HG02840 (cell line): ENCODE data around the gene BCAS2.
A peak's percentile ranks its signal among the peaks of the same experiment; 100 is the strongest.
"Not testable (repeated sequence)": the region's sequence is repeated elsewhere in the genome, so short reads cannot be mapped to it uniquely, and the experiment has no call there.

ENCODE experiments used
- ATAC-seq: cut with Tn5 transposase; IDR thresholded peaks from one replicate; pipeline ENCODE4 v1.9.1; 2021; ENCODE audit warnings: mild to moderate bottlenecking, moderate library complexity, moderate number of reproducible peaks; ENCODE audit not compliant: unreplicated experiment, low FRiP score

BCAS2 gene

DNA sequence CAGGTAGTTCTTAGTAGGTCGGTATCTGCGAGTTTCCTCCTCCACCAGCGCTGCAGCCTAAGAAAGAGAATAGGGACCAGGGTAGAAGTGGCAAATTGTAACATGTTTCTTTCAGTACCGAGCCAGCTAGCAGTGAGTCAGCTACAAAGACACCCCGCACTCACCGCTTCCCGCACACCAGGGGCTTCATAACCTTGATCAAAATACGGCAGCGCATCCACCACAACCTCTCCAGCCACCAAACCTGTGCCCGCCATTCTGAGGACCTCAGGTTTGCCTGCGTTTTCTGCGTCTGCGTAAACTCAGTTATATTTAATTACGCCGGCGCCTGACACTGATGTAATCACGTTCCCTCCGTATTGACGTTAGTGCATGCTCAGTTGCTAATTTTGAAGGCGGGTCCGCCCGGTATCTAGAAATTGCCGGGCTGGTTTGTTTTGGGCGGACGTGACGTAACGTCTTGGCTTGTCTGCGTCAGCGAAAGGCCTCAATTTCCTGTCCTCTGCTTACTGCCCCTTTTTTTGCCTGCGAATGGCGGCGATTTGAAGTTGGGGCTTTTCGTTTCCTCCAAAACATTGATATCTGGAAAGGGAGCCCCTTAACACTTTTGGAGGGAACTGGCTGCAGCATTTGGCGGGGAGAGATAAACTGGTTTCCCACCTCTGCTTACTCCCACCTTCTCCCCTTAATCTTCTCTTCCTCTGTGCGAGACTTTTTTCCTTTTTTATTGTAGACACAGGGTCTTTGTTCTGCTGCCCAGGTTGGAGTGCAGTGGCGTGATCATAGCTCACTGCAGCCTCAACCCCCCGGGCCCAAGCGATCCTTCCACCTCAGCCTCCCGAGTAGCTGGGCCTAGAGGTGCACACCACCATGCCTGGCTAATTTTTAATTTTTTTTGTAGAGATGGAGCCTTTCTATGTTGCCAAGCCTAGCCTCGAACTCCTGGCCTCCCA lies at the start of gene BCAS2:
TSS of gene BCAS2 (minus strand) at position 281 of the 953 bp plus-strand sequence. CDS start at position 257, 24 bp downstream.
- ATAC-seq = peak; percentile 99

- ATAC-seq = no peak
Observed at GRCh38 chr1:114627107-114627506, 45.7 kb upstream of the BCAS2 start.

GRCh38 chr1:114623364-114623763 lies 41.9 kb upstream of the BCAS2 start:
- ATAC-seq = no peak

DNA sequence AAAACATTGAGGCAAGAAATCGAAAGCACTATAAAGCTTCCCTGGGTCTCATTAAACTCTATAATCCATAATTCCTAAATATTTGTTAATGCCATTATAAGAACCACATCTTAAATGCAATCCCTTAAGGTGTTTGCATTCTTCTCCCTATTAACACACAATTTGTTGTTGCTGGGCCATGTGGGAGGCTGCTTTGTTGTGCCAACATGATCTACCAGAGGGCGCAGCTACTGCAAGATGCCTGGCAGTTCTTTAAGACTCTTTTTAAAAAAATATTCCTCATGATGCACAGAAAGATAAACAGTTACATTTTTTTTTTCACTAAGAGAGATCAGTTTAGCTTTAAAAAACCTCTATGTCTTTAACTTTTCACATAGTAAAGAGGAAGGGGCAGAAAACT lies 39.0 kb upstream of the BCAS2 start:
- no peak for ATAC-seq

- no peak for ATAC-seq
Observed at GRCh38 chr1:114618606-114619005, 37.2 kb upstream of the BCAS2 start.

DNA sequence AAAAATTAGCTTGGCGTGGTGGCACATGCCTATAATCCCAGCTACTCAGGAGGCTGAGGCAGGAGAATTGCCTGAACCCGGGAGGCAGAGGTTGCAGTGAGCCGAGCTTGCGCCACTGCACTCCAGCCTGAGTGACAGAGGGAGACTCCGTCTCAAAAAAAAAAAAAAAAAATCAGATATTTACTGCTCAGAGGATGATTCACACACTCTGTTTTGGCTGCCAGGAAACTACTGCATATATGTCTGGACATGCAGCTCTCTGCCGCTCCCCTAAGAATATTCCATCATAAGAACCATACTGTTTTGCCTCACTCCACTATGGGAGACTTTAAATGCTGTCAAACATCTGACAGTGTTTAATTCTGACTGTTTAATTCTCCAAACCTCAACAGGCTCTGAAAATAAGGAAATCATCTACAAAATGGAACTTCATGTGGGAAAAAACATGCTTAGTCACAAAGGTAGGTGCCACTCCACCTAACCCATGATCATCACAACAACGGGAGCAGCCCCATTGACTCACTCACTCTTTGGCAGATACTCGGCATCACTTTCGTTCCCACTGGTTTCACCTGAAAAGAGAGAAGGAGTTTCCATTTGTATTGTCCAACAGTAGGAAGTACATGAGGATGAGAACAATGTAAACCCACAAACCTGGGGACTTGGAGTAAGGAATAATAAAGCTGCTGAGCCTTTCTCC lies 29.3 kb upstream of the BCAS2 start:
- ATAC-seq = no peak

DNA sequence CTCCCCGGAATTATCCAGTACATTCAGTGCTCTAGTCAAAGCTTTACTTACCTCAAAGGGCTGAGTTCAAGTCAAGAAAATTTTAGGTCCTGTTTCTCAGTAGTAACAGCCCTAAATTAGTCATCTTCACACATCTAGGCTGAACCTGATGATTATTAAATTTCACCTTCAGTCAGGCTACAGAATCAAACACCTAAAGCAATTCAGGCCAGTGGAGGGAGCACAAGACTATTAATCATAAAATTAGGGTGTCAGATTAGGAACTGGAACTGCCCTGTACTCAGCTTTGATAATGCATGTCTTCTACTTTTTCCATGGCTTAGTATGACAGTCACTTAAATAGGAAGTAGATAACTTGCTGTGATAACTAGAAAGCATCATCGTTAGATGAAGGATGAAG lies 28.4 kb upstream of the BCAS2 start:
- no peak for ATAC-seq

DNA sequence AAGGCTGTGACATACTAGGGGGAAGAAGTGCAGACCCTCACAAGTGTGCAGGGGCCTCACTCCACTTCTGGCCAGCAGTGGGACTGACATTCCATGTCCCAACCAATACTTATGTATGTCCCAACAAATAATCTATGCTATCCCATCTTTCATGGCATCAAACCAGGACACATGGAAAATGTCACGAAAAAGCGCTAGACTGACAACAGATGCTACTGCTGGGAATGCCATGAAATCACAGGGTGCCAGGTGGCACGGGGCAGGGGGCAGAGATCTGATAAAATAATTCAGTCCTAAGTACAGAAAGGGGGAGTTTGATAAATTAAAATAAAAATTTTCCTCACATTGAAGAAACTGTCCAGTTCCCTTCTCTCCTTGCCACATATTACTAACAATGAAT lies 27.6 kb upstream of the BCAS2 start:
- ATAC-seq = no peak

GRCh38 chr1:114607223-114607622 lies 25.8 kb upstream of the BCAS2 start:
- no peak for ATAC-seq

DNA sequence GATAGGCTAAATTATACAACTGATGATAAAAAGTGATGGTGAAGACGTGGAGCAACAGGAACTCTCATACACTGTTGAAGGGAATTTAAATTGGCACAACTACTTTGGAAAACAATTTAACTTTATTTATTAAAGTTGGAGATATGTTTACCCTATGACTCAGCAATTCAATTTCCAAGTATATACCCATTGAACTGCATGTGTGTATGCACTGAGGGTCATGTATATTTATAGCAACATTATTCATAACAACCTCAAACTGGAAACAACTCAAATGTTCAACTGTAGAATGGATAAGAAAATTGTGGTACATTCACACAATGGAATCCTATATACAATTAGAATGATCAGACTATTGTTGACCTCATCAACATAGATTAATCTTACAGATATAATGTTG lies 16.5 kb upstream of the BCAS2 start:
- no peak for ATAC-seq

DNA sequence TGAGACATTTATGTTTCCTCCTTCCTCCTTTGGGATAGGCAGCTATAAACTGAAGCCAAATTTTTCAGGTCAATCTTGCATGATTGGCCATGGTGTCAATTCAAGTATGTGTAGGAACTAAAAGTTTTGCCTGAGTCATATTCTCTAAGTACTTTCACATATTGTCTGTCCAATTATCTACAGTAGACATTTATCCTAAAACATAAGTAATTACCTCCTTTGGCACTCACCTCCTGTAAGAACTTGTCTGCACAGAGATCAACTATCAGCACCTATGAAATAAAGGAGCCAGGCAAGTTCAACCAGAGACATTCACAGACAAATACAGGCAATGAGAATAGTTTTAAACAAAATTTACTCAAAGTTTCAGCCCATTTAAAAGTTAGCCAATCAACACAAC lies 14.2 kb upstream of the BCAS2 start:
- no peak for ATAC-seq

DNA sequence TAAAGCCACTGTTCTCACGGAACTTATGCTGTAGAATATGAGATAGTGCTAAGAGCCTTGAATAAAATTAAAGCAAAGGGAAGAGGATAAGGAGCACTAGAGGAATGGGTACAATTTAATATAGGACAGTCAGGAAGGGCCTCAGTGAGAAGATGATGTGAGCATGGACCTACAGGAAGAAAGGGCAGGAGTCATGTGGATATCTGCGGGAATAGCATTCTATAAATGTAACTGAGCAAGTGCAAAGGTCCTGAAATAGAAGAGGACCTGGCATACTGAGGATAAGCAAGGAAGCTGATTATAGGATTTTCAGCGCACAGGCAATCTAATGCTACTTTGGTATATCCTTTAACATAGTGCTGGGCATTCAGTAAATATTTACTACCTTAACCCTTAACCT lies 12.6 kb upstream of the BCAS2 start:
- no peak for ATAC-seq

DNA sequence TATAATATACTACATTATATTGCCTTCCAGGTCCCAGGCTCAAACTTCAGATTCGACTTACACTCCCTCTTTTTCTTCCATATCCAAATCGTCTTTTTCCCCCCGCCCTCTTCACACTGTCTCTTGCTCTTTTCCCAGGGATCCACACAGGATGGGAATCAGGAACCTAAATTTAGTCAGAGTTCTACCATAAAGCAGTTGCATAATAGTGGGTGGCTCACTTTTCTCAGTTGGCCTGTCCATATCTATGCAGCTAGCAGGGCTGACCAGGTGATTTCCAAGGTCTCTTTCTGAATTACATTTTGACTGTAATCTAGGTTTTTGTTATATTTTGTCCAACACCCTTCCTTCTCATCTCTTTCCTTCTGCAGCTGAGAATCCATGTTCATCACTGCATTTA lies 7.7 kb upstream of the BCAS2 start:
- no peak for ATAC-seq

GRCh38 chr1:114588196-114588689 lies 6.8 kb upstream of the BCAS2 start:
- no peak for ATAC-seq

- no peak for ATAC-seq
Observed at GRCh38 chr1:114587203-114587991, 6.0 kb upstream of the BCAS2 start.

DNA sequence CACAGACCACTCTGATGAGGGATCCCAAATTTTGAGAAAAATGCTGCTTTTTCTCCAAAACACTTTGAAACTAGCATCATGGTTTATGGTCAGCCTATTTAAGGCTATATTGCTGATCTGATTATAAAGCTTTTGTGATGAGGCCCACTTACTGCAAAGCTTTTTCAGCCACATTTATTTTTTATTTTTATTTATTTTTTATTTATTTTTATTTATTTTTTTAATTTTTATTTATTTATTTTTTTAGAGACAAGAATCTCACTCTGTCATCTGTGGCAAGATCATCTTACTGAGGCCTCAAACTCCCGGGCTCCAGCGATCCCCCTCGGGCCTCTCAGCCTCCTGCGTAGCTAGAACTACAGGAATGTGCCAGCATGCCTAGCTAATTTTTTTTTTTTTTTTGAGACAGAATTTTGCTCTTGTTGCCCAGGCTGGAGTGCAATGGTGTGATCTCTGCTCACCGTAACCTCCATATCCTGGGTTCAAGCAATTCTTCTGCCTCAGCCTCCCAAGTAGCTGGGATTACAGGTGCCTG lies 5.2 kb upstream of the BCAS2 start:
- no peak for ATAC-seq

DNA sequence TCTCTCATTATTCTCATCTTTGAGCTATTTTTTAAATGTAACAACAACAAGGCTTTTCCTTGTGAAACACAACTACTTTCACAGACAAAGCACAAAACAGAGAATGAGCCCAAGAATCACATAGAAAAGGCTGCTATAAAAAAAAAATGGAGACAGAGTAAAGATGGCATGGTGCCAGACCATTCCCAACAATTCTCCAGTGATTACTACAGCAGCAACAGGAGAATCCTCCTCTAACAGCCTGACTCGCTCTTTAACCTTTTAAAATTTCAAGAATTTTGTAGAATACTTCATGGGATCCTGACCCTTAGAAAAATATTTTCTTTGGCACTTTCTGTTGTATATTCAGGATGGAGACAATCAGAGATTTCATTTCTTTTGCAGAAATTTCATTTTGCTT lies 3.8 kb upstream of the BCAS2 start:
- no peak for ATAC-seq

GRCh38 chr1:114574365-114574764 lies 7.0 kb downstream of the BCAS2 start:
- ATAC-seq = no peak

DNA sequence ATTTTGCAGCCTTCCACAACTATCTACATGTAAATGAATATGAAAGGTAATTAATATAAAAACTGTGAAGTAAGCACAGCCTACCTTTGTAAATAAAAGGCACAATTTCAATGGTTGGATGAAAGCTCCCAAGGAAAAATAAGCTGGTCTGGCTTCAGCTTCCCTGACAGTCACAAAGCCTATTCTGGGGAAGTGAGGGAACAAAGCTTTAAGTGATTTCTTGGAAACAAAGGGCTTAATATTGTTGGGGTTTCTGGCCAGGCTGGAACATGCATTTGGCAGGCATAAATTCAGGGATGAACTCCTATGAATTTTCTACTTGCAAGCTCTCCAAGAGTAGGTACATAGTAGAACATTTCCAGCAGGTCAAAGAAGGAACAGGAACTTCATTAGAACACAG lies 17.3 kb downstream of the BCAS2 start:
- no peak for ATAC-seq

GRCh38 chr1:114562978-114563510 lies 18.4 kb downstream of the BCAS2 start:
- ATAC-seq = not testable (repeated sequence)
